AML-193 (cell line): ENCODE measurements around the gene AUTS2.
"Not testable (repeated sequence)": the region's sequence is repeated elsewhere in the genome, so short reads cannot be mapped to it uniquely, and the experiment has no call there.

Experiments used
- DNase-seq, 2 experiments: peaks; one replicate each; lab custom pipeline; 2025; lab: John Stamatoyannopoulos, UW

The AUTS2 gene

DNA sequence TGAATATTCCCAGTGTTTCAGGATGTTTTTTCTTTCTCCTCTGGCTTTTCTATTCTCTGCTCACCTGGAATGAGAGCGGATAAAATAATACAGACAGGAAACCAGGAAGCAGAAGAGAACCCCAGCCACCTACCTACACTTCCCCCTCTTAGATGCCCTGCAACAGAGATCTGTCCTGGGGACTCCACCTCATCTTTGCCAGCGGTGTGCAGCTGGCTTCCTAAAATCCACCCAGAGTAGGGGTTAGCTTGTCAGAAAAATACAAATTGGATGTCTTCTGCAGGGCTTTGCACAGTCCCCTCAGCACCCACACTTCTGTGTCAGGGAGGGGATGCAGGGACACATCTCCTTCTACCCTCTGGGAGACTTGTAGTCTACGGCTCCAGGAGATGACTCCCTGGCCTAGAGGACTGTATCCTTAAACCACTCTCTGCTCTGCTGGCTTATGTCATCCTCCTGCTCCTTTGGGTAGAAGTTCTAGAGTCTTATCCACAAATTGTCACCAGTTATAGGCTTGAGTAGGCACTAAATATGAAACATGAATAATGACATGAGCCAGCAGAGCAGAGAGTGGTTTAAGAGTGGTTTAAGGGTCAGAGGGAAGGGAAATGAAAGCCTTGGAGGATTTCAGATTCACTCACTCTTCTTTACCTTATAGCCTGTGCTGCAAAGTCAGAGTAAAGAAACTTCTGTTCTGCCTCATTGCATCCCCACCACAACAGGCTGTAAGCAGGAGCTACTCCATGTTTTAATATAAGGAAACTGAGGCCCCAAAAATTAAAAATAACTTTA is 749.4 kb downstream of the AUTS2 start:
- no peak for DNase-seq

GRCh38 chr7:70349031-70349430 is 750.8 kb downstream of the AUTS2 start:
- no peak for DNase-seq

- no peak for DNase-seq
Measured at GRCh38 chr7:70349819-70350218, 751.5 kb downstream of the AUTS2 start.

GRCh38 chr7:70352088-70352487 is 753.8 kb downstream of the AUTS2 start:
- no peak for DNase-seq

DNA sequence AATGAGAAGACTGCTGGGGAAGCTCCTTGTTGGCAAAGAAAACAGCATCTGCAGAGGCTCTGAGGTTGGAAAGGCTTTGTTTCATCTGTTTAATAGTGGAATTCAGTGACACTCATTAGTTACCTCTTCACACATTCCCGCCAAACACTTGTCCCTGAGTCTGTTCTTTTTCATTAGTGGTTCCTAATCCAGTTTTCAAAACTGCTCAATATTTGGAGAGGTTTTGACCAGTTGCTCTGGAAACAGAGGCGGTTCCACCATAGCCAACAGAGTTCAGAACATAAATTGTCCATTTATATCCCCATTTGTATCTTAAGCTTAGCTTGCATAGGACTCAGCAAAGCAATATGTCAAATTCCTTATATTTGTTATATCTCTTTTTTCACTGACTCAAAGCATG is 754.6 kb downstream of the AUTS2 start:
- no peak for DNase-seq

DNA sequence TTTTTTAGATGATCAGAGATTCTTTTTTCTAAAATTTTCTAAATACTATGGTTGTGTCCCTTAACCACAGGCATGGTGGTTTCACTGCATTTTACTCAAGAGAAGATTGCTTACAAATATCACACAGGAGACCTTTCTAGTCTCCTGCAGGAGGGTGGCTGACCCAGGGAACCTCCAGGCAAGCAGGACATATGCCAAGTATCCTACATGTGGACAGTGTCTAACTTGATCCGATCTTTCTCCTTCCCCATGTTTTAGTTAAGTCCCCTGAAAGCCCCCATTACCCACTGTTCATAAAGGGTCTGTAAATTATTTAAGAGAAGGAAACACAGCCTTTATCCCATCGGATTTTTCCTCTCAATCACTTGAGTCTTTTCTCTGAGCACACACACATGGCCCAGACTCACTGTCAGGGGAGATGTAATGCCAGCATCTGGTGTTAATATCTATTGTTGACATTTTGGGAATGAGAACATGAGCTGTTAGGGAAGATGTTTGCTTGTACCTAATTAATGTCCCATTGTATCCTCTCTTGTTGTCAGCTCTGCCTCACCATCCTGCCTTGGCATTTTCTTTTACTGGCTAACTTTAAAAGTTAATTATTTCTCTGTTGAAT is 755.2 kb downstream of the AUTS2 start:
- no peak for DNase-seq

GRCh38 chr7:70353946-70354335 is 755.7 kb downstream of the AUTS2 start:
- no peak for DNase-seq

- no peak for DNase-seq
Measured at GRCh38 chr7:70354409-70355169, 756.3 kb downstream of the AUTS2 start.

DNA sequence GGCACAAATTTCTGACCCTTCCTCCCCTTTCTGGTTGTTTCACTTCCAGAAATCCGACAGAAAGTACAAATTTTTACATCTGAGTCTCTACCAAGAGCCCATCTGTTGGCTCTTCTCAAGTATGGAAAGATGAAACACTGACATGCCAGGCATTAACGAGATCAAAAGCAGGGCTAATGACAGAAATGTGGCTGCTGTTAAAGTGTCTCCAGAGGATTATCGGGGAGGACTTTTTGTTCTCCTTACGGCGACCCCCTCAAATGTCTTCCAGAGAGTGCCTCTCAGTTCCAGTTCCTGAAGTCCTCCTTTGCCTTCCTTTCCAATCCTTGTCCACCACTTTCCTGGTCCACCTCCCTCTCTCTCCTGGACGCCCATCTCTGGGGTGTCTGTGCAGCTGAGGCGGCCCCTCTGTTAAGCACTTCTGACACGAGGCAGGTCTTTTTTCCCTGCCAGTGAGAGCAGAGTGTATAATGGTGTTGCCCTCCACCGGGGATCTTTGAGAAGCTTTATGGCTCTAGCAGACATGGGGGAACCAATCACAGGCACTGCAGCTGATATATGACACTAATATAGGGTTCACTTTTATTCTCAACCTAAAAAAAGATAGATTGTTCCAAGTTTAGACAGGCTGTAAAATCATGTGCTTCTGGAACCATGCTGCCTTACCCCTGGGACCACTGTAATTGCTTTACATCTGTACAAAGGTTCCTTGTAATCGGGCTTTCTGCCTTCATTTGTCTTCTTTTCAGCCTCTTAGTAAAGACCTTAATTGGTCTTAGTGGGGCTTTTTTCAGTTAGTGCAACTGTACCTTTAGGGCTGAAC is 757.1 kb downstream of the AUTS2 start:
- DNase-seq = no peak

GRCh38 chr7:70356085-70356786 is 758.0 kb downstream of the AUTS2 start:
- DNase-seq = no peak

DNA sequence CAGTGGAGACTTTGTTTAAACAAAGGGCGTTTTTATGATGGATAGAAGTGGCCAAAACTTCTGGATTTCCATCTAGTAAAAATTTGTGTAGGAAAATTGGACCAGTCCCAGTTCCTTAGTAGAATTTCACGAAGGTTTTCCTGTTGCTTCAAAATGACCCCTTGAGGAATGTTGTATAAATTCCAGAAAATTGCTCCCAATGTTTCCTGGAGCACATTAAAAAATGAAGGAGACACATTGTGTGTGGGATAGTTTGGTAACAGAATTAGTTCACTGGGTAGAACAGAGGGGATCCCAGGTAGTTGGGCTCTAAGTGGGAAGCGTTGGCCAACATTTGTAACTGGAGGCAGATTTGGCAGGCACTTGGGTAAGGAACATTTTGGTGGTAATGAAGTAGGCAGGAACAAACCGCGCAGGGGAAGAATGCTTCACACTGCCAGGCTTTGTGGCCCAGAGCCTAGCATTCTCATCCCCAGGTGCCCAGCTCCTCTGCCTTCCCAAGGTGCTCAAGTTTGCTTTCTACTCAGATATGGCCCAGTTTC is 758.6 kb downstream of the AUTS2 start:
- no peak for DNase-seq

- DNase-seq = no peak
Measured at GRCh38 chr7:70360557-70360956, 762.3 kb downstream of the AUTS2 start.

DNA sequence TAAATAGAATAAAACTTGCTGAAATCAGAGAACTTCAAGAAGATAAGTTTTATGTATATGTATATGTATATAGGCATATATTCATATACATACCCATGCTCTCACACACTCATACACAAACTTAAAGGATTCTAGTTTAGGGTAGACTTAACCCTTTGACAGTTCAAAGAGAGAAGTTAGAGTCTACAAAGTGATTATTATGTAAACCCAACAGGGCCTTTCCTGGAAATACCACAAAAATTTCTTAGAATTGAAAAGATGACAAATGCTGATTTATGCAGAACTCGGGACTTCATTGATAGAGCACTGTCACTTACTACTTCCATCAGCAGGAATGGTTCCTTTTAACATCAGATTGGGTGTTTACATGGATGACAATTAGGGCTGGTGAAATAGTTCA is 763.5 kb downstream of the AUTS2 start:
- peak; percentile 33 to 46 for DNase-seq

DNA sequence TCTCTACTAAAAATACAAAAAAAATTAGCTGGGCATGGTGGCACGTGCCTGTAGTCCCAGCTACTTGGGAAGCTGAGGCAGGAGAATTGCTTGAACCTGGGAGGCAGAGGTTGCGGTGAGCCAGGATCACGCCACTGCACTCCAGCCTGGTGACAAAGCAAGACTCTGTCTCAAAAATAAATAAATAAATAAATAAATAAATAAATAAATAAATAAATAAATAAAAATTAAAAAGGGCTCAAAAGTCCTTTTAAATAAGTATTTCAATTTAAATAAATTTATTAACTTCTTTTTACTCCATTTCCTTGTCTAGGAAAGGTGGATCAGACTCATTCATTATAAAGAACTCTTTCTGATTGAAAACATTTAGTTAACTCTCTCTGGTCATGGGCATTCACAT is 766.1 kb downstream of the AUTS2 start:
- DNase-seq = not testable (repeated sequence)

DNA sequence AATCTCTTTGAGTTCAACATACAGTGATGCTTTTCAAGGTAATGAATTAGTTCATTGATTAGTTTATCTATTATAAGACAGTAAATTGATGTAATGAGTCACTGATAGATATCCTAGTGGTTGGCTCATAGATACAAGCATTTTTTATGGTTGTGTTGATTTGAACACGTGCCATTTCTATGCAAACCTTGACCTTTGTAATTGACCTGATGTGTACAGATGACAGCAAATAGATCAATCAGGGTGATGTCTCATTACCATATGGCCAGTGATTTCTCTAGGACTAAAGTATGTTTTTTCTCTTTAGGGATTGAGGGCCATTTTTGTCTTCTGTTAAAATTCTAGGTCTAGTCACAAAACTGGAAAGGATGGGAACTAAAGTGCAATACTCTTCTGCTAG is 773.4 kb downstream of the AUTS2 start:
- DNase-seq = no peak

- DNase-seq = no peak
Measured at GRCh38 chr7:70372768-70373515, 774.7 kb downstream of the AUTS2 start.

GRCh38 chr7:70374772-70375533 is 776.7 kb downstream of the AUTS2 start:
- DNase-seq = no peak

- no peak for DNase-seq
Measured at GRCh38 chr7:70376561-70377031, 778.3 kb downstream of the AUTS2 start.

DNA sequence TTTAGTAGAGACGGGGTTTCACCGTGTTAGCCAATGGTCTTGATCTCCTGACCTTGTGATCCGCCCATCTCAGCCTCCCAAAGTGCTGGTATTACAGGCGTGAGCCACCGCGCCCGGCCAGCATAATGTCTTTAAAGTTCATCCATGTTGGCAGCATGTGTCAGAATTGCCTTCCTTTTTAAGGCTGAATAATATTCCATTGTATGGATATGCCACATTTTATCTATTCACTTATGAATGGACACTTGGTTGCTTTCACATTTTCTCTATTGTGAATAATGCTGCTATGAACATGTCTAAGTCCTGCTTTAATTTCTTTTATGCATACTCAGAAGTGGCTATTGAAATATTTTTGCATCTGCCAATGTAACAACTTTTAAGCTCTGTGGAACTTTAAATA is 779.7 kb downstream of the AUTS2 start:
- no peak for DNase-seq

- no peak for DNase-seq
Measured at GRCh38 chr7:70379210-70379609, 780.9 kb downstream of the AUTS2 start.
